Measurements from ENCODE around the gene EFCAB14. TPM values are rescaled to one million over a fixed set of nuclear protein-coding genes. Genes with fewer than 3 reads are reported as not detected.

The EFCAB14 gene
- polyA plus RNA-seq, 3 donors: 31.4 to 75.5 (median 49.8) TPM

DNA sequence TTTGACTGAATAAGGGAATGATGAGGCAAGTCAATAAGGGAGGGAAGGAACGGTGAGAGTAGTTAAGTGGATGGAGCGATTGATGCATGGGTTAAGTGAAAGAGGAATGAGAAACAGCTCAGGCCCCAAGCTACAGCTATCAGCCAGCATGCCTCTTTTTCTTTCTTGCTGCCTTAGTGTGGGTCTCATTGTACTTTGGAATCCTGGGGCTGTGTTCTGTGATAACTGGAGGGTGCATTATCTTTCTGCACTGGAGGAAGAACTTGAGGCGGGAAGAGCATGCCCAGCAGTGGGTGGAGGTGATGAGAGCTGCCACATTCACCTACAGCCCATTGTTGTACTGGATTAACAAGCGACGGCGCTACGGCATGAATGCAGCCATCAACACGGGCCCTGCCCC lies 46.2 kb downstream of the EFCAB14 start:
- intact Hi-C loops (cut with micrococcal nuclease): no loop called here
- no peak for DNase-seq

DNA sequence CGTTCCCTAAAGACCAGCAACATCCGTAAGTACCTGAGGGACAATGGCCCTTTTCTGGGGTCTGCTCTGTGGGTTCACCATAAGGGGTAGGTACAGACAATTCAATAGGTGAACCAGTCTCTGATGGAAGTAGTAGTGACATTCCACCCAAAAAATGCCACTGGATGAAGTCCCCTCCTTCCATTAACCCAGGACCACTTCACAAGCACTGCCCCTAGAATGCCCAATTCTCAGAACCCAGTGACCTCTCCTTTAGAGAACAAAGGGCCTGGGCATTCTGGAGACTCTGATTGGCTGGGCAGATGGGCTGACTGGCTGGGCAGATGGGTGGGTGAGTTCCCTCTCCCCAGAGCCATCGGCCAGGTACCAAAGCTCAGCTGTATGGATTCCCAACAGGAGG lies 47.4 kb downstream of the EFCAB14 start, which contains the start of gene TEX38:
TEX38 (plus strand) TSS at position 301 of the 400 bp plus-strand sequence; CDS start at position 382, 81 bp downstream.
- H3K36me3 ChIP-seq (replicated peaks in 1 of 2; ENCODE audit: control insufficient read depth in 1 of 2, insufficient read depth in 2 of 2, low read length in 2 of 2): peaks cover 25 to 39% of the 10 kb centered on the region in 2 donors
- Mint-ChIP-seq H3K27ac (peak within 1 kb of the TSS in 2 of 7 donors; percentile 18 to 30), H3K27me3 (ENCODE audit: low read depth in 3 of 3) (no peaks in the 10 kb centered on the region), H3K4me3 (no peak within 1 kb of the TSS), H3K4me1 (peaks cover 12% of the 10 kb centered on the region), H3K9me3 (no peaks in the 10 kb centered on the region), H3K36me3 (peaks cover 35 to 43% of the 10 kb centered on the region in 2 donors)
- WGBS (ENCODE audit: insufficient coverage): no CpG with 5 or more reads among the region's 3 CpGs
- H4K20me1 ChIP-seq (ENCODE audit: insufficient read depth, low read length): no peaks in the 10 kb centered on the region
- H2AFZ ChIP-seq (ENCODE audit: insufficient read depth, low read depth, low read length, poor library complexity, severe bottlenecking): no peak within 1 kb of the TSS
- no peaks in the 10 kb centered on the region for H3K9me3 ChIP-seq (replicated peaks in 1 of 2; ENCODE audit: control insufficient read depth in 1 of 2, insufficient read depth in 1 of 2, low read length in 2 of 2)
- peaks cover 11 to 13% of the 10 kb centered on the region in 2 donors for H3K4me1 ChIP-seq (ENCODE audit: control insufficient read depth in 1 of 2, insufficient read depth in 2 of 2, low read length in 2 of 2)
- H3K27ac ChIP-seq (ENCODE audit: low read depth in 1 of 2, low read length in 2 of 2): no peak within 1 kb of the TSS
- intact Hi-C loops (cut with micrococcal nuclease): no loop called here
- H3K27me3 ChIP-seq (ENCODE audit: control insufficient read depth in 2 of 2, insufficient read depth in 2 of 2, low read length in 2 of 2): no peaks in the 10 kb centered on the region
- H3K79me2 ChIP-seq (ENCODE audit: insufficient read depth, low read length): peaks cover 10% of the 10 kb centered on the region
- H3K4me3 ChIP-seq (replicated peaks in 1 of 3; ENCODE audit: low read depth in 2 of 3, low read length in 3 of 3): no peak within 1 kb of the TSS
- H3K9ac ChIP-seq (ENCODE audit: insufficient read depth, low read length, poor library complexity, severe bottlenecking): no peak within 1 kb of the TSS
- TF ChIP-seq, protein P1, sequence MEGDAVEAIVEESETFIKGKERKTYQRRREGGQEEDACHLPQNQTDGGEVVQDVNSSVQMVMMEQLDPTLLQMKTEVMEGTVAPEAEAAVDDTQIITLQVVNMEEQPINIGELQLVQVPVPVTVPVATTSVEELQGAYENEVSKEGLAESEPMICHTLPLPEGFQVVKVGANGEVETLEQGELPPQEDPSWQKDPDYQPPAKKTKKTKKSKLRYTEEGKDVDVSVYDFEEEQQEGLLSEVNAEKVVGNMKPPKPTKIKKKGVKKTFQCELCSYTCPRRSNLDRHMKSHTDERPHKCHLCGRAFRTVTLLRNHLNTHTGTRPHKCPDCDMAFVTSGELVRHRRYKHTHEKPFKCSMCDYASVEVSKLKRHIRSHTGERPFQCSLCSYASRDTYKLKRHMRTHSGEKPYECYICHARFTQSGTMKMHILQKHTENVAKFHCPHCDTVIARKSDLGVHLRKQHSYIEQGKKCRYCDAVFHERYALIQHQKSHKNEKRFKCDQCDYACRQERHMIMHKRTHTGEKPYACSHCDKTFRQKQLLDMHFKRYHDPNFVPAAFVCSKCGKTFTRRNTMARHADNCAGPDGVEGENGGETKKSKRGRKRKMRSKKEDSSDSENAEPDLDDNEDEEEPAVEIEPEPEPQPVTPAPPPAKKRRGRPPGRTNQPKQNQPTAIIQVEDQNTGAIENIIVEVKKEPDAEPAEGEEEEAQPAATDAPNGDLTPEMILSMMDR (IDR thresholded peaks at IDR 0.05): no peak
- no peak within 1 kb of the TSS for H3K4me2 ChIP-seq (replicated peaks; ENCODE audit: extremely low read depth, low read length, poor library complexity, severe bottlenecking)
- DNase-seq: no peak

More for the DNA sequence above, 46.2 kb downstream of the EFCAB14 start:
- Histone ChIP-seq H3K36me3 (replicated peaks in 1 of 2; ENCODE audit: control insufficient read depth in 1 of 2, insufficient read depth in 2 of 2, low read length in 2 of 2) (peaks cover 37 to 50% of the 10 kb centered on the region in 2 donors), H3K27me3 (ENCODE audit: control insufficient read depth in 2 of 2, insufficient read depth in 2 of 2, low read length in 2 of 2) (no peaks in the 10 kb centered on the region), H3K9ac (ENCODE audit: insufficient read depth, low read length, poor library complexity, severe bottlenecking) (no peak overlapping the region), H4K20me1 (ENCODE audit: insufficient read depth, low read length) (no peaks in the 10 kb centered on the region), H3K9me3 (replicated peaks in 1 of 2; ENCODE audit: control insufficient read depth in 1 of 2, insufficient read depth in 1 of 2, low read length in 2 of 2) (no peaks in the 10 kb centered on the region), H3K4me3 (replicated peaks in 1 of 3; ENCODE audit: low read depth in 2 of 3, low read length in 3 of 3) (no peak overlapping the region), H3K4me2 (replicated peaks; ENCODE audit: extremely low read depth, low read length, poor library complexity, severe bottlenecking) (no peak overlapping the region), H3K27ac (ENCODE audit: low read depth in 1 of 2, low read length in 2 of 2) (no peak overlapping the region), H2AFZ (ENCODE audit: insufficient read depth, low read depth, low read length, poor library complexity, severe bottlenecking) (no peak overlapping the region), H3K4me1 (ENCODE audit: control insufficient read depth in 1 of 2, insufficient read depth in 2 of 2, low read length in 2 of 2) (peaks cover 2 to 4% of the 10 kb centered on the region in 2 donors), H3K79me2 (ENCODE audit: insufficient read depth, low read length) (peaks cover under 1% of the 10 kb centered on the region)
- H3K4me1 Mint-ChIP-seq: peaks cover under 1% of the 10 kb centered on the region
- H3K36me3 Mint-ChIP-seq: peaks cover 46 to 55% of the 10 kb centered on the region in 2 donors
- 81% methylated on average over 8 of the region's 8 CpGs for WGBS (ENCODE audit: insufficient coverage)
- TF ChIP-seq, protein P1 (IDR thresholded peaks at IDR 0.05): no peak
- peak overlapping the region in 1 of 7 donors; percentile 30 for H3K27ac Mint-ChIP-seq
- H3K4me3 Mint-ChIP-seq: no peak overlapping the region
- H3K27me3 Mint-ChIP-seq (ENCODE audit: low read depth in 3 of 3): no peaks in the 10 kb centered on the region
- H3K9me3 Mint-ChIP-seq: no peaks in the 10 kb centered on the region
